SH-SY5Y (cell line): ENCODE data around the gene NXPH2.

ENCODE experiments used
- GATA2 ChIP-seq: IDR thresholded peaks from 2 replicates; pipeline ENCODE4 v1.6.1; 2011; ENCODE audit warnings: mild to moderate bottlenecking, low read depth, low read length
- GATA3 ChIP-seq: IDR thresholded peaks from 2 replicates; pipeline ENCODE4 v1.6.1; 2011; ENCODE audit warnings: low read depth, mild to moderate bottlenecking, low read length, moderate library complexity

DNA sequence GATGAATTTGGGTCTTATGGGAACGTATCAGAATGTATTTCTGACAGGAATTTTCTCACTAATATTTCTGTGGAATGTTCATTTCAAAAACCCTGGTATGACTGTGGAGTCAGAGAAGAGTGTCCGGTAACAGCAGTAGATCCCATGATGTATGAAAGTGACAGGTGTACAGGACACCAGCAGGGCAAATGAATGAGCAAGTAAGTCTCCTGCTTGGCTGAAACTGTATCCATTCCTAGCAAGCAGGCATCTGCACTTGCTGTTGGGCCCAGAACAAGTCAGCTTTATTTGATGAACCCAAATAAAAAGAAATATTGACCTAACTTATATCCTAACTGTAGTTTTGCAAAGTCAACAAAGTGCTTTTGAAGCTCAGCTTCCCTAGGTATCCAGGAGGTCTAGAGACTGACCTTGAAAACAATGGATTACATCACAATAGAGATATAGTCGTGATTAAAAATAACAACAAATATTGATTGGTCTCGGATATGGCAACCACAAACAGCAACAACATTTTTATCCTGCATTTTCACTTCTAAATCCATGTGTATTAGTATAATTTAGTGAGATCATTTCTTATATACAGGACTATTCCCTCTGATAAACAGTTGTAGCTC lies 37.6 kb downstream of the NXPH2 start:
- TF ChIP-seq GATA3 (no peak), GATA2 (no peak)
